ENCODE measurements around the gene ZNF341.

- no peak for TF ChIP-seq CTCF (IDR thresholded peaks at IDR 0.05)
- TF ChIP-seq POLR2A (IDR thresholded peaks at IDR 0.05), result no peak
- TF ChIP-seq POLR2AphosphoS5 (IDR thresholded peaks at IDR 0.05), result no peak
Observed at GRCh38 chr20:33829636-33830035, 97.8 kb downstream of the ZNF341 start.
